Measurements from ENCODE around the gene KIF1B. TPM values are rescaled to one million over a fixed set of nuclear protein-coding genes. Genes with fewer than 3 reads are reported as not detected.

KIF1B gene
- total and polyA plus RNA-seq, 4 donors: 8.4 to 40.9 (median 8.9) TPM

- Histone ChIP-seq H3K9me3 (ENCODE audit: control insufficient read depth in 4 of 4, low read length in 3 of 4) (no peaks in the 10 kb centered on the region), H3K4me1 (ENCODE audit: control insufficient read depth in 4 of 4, insufficient read depth in 4 of 4, low read length in 3 of 4) (peaks cover 0 to 2% (median under 1%) of the 10 kb centered on the region in 4 donors), H3K4me3 (ENCODE audit: low read depth in 1 of 3, low read length in 3 of 3) (no peak overlapping the region), H3K36me3 (ENCODE audit: control insufficient read depth in 4 of 4, insufficient read depth in 3 of 4, low read depth in 1 of 4, low read length in 3 of 4) (peaks cover 0 to 2% (median under 1%) of the 10 kb centered on the region in 4 donors), H3K9ac (ENCODE audit: low read depth in 1 of 2, low read length in 2 of 2) (no peak overlapping the region), H3K27ac (ENCODE audit: low read depth in 1 of 2, low read length in 2 of 2) (no peak overlapping the region), H3K27me3 (ENCODE audit: control insufficient read depth in 4 of 4, insufficient read depth in 4 of 4, low read length in 3 of 4) (no peaks in the 10 kb centered on the region)
- TF ChIP-seq SP1 (IDR thresholded peaks at IDR 0.05) (no peak), HNF4G (IDR thresholded peaks at IDR 0.05) (no peak), JUND (IDR thresholded peaks at IDR 0.05) (no peak), ZBTB33 (IDR thresholded peaks at IDR 0.05) (no peak), HNF4A (conservative IDR thresholded peaks at IDR 0.05) (no peak), YY1 (IDR thresholded peaks at IDR 0.05) (no peak), FOXA1 (IDR thresholded peaks at IDR 0.05) (no peak), EGR1 (IDR thresholded peaks at IDR 0.05; ENCODE audit: low read depth in 2 of 2) (no peak), RAD21 (IDR thresholded peaks at IDR 0.05) (no peak), FOXA2 (IDR thresholded peaks at IDR 0.05) (no peak), NR2F2 (IDR thresholded peaks at IDR 0.05) (no peak), REST (IDR thresholded peaks at IDR 0.05) (no peak)
- no peak for DNase-seq (ENCODE audit: low spot score)
- 92% methylated on average over 5 of the region's 5 CpGs for WGBS
These were observed 19.5 kb downstream of the KIF1B start for GRCh38 chr1:10229903-10230302.

- 83% methylated on average over 5 of the region's 5 CpGs for WGBS
- Histone ChIP-seq H3K4me1 (ENCODE audit: control insufficient read depth in 4 of 4, insufficient read depth in 4 of 4, low read length in 3 of 4) (peaks cover 0 to 2% (median 0%) of the 10 kb centered on the region in 4 donors), H3K4me3 (ENCODE audit: low read depth in 1 of 3, low read length in 3 of 3) (no peak overlapping the region), H3K36me3 (ENCODE audit: control insufficient read depth in 4 of 4, insufficient read depth in 3 of 4, low read depth in 1 of 4, low read length in 3 of 4) (peaks cover 0 to 2% (median under 1%) of the 10 kb centered on the region in 4 donors), H3K9ac (ENCODE audit: low read depth in 1 of 2, low read length in 2 of 2) (no peak overlapping the region), H3K9me3 (ENCODE audit: control insufficient read depth in 4 of 4, low read length in 3 of 4) (no peaks in the 10 kb centered on the region), H3K27ac (ENCODE audit: low read depth in 1 of 2, low read length in 2 of 2) (no peak overlapping the region), H3K27me3 (ENCODE audit: control insufficient read depth in 4 of 4, insufficient read depth in 4 of 4, low read length in 3 of 4) (no peaks in the 10 kb centered on the region)
- TF ChIP-seq SP1 (IDR thresholded peaks at IDR 0.05) (no peak), FOXA2 (IDR thresholded peaks at IDR 0.05) (no peak), RXRA (IDR thresholded peaks at IDR 0.05) (no peak), ATF3 (IDR thresholded peaks at IDR 0.05) (no peak), EGR1 (IDR thresholded peaks at IDR 0.05; ENCODE audit: low read depth in 2 of 2) (no peak), RAD21 (IDR thresholded peaks at IDR 0.05) (no peak), HNF4G (IDR thresholded peaks at IDR 0.05) (no peak)
- DNase-seq (ENCODE audit: low spot score): no peak
These were observed 21.8 kb downstream of the KIF1B start for GRCh38 chr1:10232163-10232562.

All from liver (tissue), 9 donors.